ENCODE measurements around the gene KIAA0825. TPM values are rescaled to one million over a fixed set of nuclear protein-coding genes. Genes with fewer than 3 reads are reported as not detected.

Gene KIAA0825
- total RNA-seq, 1 experiment from 2014 or later = 1.3 TPM

GRCh38 chr5:94432499-94432898 lies 185.9 kb downstream of the KIAA0825 start:
- no peak for DNase-seq (ENCODE audit: low spot score)
- Mint-ChIP-seq H3K9me3 (peaks cover 33% of the 10 kb centered on the region), H3K4me3 (no peak overlapping the region), H3K27me3 (ENCODE audit: low read depth) (no peaks in the 10 kb centered on the region), H3K27ac (no peak overlapping the region), H3K36me3 (peaks cover 13% of the 10 kb centered on the region), H3K4me1 (peaks cover 10% of the 10 kb centered on the region)
- no peak for ATAC-seq
- POLR2A ChIA-PET = no interaction called here
- TF ChIP-seq, protein P1, sequence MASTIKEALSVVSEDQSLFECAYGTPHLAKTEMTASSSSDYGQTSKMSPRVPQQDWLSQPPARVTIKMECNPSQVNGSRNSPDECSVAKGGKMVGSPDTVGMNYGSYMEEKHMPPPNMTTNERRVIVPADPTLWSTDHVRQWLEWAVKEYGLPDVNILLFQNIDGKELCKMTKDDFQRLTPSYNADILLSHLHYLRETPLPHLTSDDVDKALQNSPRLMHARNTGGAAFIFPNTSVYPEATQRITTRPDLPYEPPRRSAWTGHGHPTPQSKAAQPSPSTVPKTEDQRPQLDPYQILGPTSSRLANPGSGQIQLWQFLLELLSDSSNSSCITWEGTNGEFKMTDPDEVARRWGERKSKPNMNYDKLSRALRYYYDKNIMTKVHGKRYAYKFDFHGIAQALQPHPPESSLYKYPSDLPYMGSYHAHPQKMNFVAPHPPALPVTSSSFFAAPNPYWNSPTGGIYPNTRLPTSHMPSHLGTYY (CRISPR knock-in tag; IDR thresholded peaks at IDR 0.05) = no peak
- TF ChIP-seq FOXJ3 (CRISPR knock-in tag; IDR thresholded peaks at IDR 0.05; ENCODE audit: borderline replicate concordance) (no peak), RORB (CRISPR knock-in tag; IDR thresholded peaks at IDR 0.05) (no peak), AFF4 (CRISPR knock-in tag; IDR thresholded peaks at IDR 0.05; ENCODE audit: borderline replicate concordance) (no peak), NFE2L1 (CRISPR knock-in tag; IDR thresholded peaks at IDR 0.05) (no peak), SP1 (CRISPR knock-in tag; conservative IDR thresholded peaks at IDR 0.05) (no peak), ZNF396 (CRISPR knock-in tag; IDR thresholded peaks at IDR 0.05; ENCODE audit: borderline replicate concordance) (no peak), GABPB1 (CRISPR knock-in tag; IDR thresholded peaks at IDR 0.05) (no peak), GTF2I (CRISPR knock-in tag; conservative IDR thresholded peaks at IDR 0.05) (no peak), CREB1 (CRISPR knock-in tag; IDR thresholded peaks at IDR 0.05) (no peak), ATF3 (CRISPR knock-in tag; conservative IDR thresholded peaks at IDR 0.05) (no peak), NR2C2 (CRISPR knock-in tag; IDR thresholded peaks at IDR 0.05) (no peak)
- TF ChIP-seq, protein P2, sequence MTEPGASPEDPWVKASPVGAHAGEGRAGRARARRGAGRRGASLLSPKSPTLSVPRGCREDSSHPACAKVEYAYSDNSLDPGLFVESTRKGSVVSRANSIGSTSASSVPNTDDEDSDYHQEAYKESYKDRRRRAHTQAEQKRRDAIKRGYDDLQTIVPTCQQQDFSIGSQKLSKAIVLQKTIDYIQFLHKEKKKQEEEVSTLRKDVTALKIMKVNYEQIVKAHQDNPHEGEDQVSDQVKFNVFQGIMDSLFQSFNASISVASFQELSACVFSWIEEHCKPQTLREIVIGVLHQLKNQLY (CRISPR knock-in tag; IDR thresholded peaks at IDR 0.05) = no peak
- TF ChIP-seq, protein P3, sequence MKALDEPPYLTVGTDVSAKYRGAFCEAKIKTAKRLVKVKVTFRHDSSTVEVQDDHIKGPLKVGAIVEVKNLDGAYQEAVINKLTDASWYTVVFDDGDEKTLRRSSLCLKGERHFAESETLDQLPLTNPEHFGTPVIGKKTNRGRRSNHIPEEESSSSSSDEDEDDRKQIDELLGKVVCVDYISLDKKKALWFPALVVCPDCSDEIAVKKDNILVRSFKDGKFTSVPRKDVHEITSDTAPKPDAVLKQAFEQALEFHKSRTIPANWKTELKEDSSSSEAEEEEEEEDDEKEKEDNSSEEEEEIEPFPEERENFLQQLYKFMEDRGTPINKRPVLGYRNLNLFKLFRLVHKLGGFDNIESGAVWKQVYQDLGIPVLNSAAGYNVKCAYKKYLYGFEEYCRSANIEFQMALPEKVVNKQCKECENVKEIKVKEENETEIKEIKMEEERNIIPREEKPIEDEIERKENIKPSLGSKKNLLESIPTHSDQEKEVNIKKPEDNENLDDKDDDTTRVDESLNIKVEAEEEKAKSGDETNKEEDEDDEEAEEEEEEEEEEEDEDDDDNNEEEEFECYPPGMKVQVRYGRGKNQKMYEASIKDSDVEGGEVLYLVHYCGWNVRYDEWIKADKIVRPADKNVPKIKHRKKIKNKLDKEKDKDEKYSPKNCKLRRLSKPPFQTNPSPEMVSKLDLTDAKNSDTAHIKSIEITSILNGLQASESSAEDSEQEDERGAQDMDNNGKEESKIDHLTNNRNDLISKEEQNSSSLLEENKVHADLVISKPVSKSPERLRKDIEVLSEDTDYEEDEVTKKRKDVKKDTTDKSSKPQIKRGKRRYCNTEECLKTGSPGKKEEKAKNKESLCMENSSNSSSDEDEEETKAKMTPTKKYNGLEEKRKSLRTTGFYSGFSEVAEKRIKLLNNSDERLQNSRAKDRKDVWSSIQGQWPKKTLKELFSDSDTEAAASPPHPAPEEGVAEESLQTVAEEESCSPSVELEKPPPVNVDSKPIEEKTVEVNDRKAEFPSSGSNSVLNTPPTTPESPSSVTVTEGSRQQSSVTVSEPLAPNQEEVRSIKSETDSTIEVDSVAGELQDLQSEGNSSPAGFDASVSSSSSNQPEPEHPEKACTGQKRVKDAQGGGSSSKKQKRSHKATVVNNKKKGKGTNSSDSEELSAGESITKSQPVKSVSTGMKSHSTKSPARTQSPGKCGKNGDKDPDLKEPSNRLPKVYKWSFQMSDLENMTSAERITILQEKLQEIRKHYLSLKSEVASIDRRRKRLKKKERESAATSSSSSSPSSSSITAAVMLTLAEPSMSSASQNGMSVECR (CRISPR knock-in tag; IDR thresholded peaks at IDR 0.05; ENCODE audit: borderline replicate concordance) = no peak
- TF ChIP-seq, protein P4, sequence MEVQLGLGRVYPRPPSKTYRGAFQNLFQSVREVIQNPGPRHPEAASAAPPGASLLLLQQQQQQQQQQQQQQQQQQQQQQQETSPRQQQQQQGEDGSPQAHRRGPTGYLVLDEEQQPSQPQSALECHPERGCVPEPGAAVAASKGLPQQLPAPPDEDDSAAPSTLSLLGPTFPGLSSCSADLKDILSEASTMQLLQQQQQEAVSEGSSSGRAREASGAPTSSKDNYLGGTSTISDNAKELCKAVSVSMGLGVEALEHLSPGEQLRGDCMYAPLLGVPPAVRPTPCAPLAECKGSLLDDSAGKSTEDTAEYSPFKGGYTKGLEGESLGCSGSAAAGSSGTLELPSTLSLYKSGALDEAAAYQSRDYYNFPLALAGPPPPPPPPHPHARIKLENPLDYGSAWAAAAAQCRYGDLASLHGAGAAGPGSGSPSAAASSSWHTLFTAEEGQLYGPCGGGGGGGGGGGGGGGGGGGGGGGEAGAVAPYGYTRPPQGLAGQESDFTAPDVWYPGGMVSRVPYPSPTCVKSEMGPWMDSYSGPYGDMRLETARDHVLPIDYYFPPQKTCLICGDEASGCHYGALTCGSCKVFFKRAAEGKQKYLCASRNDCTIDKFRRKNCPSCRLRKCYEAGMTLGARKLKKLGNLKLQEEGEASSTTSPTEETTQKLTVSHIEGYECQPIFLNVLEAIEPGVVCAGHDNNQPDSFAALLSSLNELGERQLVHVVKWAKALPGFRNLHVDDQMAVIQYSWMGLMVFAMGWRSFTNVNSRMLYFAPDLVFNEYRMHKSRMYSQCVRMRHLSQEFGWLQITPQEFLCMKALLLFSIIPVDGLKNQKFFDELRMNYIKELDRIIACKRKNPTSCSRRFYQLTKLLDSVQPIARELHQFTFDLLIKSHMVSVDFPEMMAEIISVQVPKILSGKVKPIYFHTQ (CRISPR knock-in tag; IDR thresholded peaks at IDR 0.05) = no peak
- TF ChIP-seq, protein P5, sequence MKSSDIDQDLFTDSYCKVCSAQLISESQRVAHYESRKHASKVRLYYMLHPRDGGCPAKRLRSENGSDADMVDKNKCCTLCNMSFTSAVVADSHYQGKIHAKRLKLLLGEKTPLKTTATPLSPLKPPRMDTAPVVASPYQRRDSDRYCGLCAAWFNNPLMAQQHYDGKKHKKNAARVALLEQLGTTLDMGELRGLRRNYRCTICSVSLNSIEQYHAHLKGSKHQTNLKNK (CRISPR knock-in tag; IDR thresholded peaks at IDR 0.05) = no peak
- CTCF ChIA-PET = no interaction called here
